ENCODE data around the gene FKBP7. TPM values are rescaled to one million over a fixed set of nuclear protein-coding genes. Genes with fewer than 3 reads are reported as not detected.

The FKBP7 gene
- total RNA-seq, 1 experiment from 2014 or later, result 4.8 TPM

GRCh38 chr2:178502751-178503150 lies 24.4 kb upstream of the FKBP7 start:
- no peaks in the 10 kb centered on the region for H3K27me3 Mint-ChIP-seq (ENCODE audit: low read depth)

More at GRCh38 chr2:178502751-178503150, 24.4 kb upstream of the FKBP7 start:
- Histone ChIP-seq H2BK120ac (ENCODE audit: low read depth, low read length, poor library complexity, severe bottlenecking) (no peak overlapping the region), H3T11ph (ENCODE audit: low read length) (no peak overlapping the region), H3K27me3 (ENCODE audit: insufficient read depth, low read length) (no peaks in the 10 kb centered on the region), H3K4me1 (ENCODE audit: insufficient read depth, low read length) (no peaks in the 10 kb centered on the region), H3K4ac (ENCODE audit: low read depth, low read length) (no peak overlapping the region), H3K23me2 (ENCODE audit: insufficient read length, low read depth, low read length, poor library complexity, severe bottlenecking) (no peaks in the 10 kb centered on the region), H3K18ac (ENCODE audit: insufficient read length, low read depth, low read length) (no peak overlapping the region), H3K27ac (ENCODE audit: insufficient read length, low read depth, low read length) (no peak overlapping the region), H3K23ac (ENCODE audit: insufficient read length, low read depth, low read length) (no peak overlapping the region), H2BK12ac (ENCODE audit: insufficient read length, low read depth, low read length) (no peak overlapping the region), H3K4me2 (ENCODE audit: insufficient read depth, insufficient read length, low read length) (no peak overlapping the region), H2BK15ac (ENCODE audit: low read depth, low read length) (no peak overlapping the region), H3K56ac (ENCODE audit: insufficient read length, low read depth, low read length) (no peak overlapping the region), H2BK5ac (ENCODE audit: insufficient read length, low read length) (no peak overlapping the region), H4K91ac (ENCODE audit: insufficient read length, low read depth, low read length) (no peak overlapping the region), H2AK5ac (ENCODE audit: insufficient read length, low read length) (no peak overlapping the region), H3K9ac (ENCODE audit: extremely low read depth, insufficient read length, low read length) (no peak overlapping the region), H2AFZ (ENCODE audit: low read length) (no peak overlapping the region), H4K5ac (ENCODE audit: insufficient read length, low read depth, low read length) (no peak overlapping the region), H2BK20ac (ENCODE audit: low read depth, low read length, poor library complexity, severe bottlenecking) (no peak overlapping the region), H3K79me2 (ENCODE audit: insufficient read depth, low read length) (no peaks in the 10 kb centered on the region), H3K14ac (ENCODE audit: insufficient read depth, low read length) (no peak overlapping the region), H3K79me1 (ENCODE audit: insufficient read depth, low read depth, low read length, poor library complexity, severe bottlenecking) (no peaks in the 10 kb centered on the region), H4K20me1 (ENCODE audit: control insufficient read depth, insufficient read depth, insufficient read length) (no peaks in the 10 kb centered on the region), H3K9me3 (ENCODE audit: control insufficient read depth, low read depth, low read length) (no peaks in the 10 kb centered on the region), H4K8ac (replicated peaks; ENCODE audit: insufficient read length, low read depth, low read length) (no peak overlapping the region)
- no peak for DNase-seq
- no peak for TF ChIP-seq CTCF (conservative IDR thresholded peaks at IDR 0.05)
- Mint-ChIP-seq H3K9me3 (no peaks in the 10 kb centered on the region), H3K4me3 (no peak overlapping the region), H3K36me3 (ENCODE audit: insufficient read depth in 1 of 3, low read depth in 3 of 3) (peaks cover 7 to 40% (median 24%) of the 10 kb centered on the region in 3 experiments; a peak in 6 of 7 replicates), H3K27ac (no peak overlapping the region), H3K4me1 (peaks cover 14 to 16% of the 10 kb centered on the region in 2 experiments)
- no CpG with 5 or more reads among the region's 4 CpGs for WGBS (ENCODE audit: extremely low coverage, insufficient read length, low lambda C conversion rate)
